HCT116 (cell line): ENCODE measurements around the gene TIMP3.

Experiments used
- EZH2 ChIP-seq: fragments of 200-600 bp; sonication (generic); IDR thresholded peaks from 2 replicates; pipeline ENCODE4 v1.6.1; 2017; ENCODE audit warnings: antibody characterized with exemption, mixed run types
- EZH2phosphoT487 ChIP-seq: fragments of 200-600 bp; IDR thresholded peaks from 2 replicates; pipeline ENCODE4 v1.6.1; 2018; ENCODE audit warnings: antibody characterized with exemption, borderline replicate concordance
- TCF7L2 ChIP-seq: IDR thresholded peaks from 2 replicates; pipeline ENCODE4 v1.7.0; 2011; ENCODE audit warnings: borderline replicate concordance, inconsistent platforms; ENCODE audit not compliant: insufficient read depth, insufficient read length; ENCODE audit errors: extremely low read depth
- ZNF274 ChIP-seq: fragments of 200-500 bp; sonication (Bioruptor generic); IDR thresholded peaks from 2 replicates; pipeline ENCODE4 v1.6.1; 2014; ENCODE audit warnings: mild to moderate bottlenecking, low read depth, low read length, inconsistent platforms
- TF ChIP-seq, protein P1 (sequence below), 3 experiments: fragments of 200-600 bp in 1 of 3; sonication (generic) in 1 of 3; IDR thresholded peaks in 2 of 3; conservative IDR thresholded peaks in 1 of 3; 2 replicates each; pipeline ENCODE4 v1.5.1; 2012 to 2017; ENCODE audit warnings: low read depth in 2 of 3, low read length in 2 of 3, antibody characterized with exemption in 1 of 3, borderline replicate concordance in 1 of 3, control low read depth in 1 of 3, mild to moderate bottlenecking in 1 of 3, mixed read lengths in 1 of 3, mixed run types in 1 of 3, moderate library complexity in 1 of 3; ENCODE audit not compliant: insufficient read depth in 1 of 3
- TF ChIP-seq, protein P2 (sequence below): IDR thresholded peaks from 2 replicates; pipeline ENCODE4 v1.6.1; 2012

DNA sequence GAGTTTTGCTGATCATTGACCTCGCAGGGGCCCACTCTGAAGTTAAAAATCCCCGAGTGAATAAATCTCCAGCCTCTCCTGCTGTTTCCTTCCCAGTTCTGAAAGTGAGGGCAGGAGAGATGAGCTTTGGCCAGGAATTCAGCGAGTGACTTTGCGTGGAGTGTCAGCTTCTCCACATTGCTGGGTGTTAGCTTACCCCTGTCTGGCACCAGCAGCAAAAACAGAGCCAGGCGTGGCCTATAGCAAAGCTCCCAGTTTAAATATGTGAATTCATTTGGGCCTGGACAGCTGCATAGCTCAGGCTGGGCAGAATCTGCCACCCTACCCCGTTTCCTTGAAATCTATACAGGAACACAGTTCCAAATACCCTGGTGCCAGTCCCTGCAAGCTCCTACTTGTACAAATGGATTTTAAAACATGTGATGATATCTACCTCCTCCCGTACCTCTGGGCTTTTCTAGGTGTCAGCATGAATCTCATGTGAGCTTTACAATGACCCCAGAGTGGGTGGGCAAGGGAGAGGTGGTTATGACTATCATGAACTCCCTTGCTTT is 25.6 kb downstream of the TIMP3 start:
- TF ChIP-seq ZNF274 (no peak), EZH2phosphoT487 (no peak), EZH2 (no peak), TCF7L2 (no peak)
- TF ChIP-seq, protein P1, sequence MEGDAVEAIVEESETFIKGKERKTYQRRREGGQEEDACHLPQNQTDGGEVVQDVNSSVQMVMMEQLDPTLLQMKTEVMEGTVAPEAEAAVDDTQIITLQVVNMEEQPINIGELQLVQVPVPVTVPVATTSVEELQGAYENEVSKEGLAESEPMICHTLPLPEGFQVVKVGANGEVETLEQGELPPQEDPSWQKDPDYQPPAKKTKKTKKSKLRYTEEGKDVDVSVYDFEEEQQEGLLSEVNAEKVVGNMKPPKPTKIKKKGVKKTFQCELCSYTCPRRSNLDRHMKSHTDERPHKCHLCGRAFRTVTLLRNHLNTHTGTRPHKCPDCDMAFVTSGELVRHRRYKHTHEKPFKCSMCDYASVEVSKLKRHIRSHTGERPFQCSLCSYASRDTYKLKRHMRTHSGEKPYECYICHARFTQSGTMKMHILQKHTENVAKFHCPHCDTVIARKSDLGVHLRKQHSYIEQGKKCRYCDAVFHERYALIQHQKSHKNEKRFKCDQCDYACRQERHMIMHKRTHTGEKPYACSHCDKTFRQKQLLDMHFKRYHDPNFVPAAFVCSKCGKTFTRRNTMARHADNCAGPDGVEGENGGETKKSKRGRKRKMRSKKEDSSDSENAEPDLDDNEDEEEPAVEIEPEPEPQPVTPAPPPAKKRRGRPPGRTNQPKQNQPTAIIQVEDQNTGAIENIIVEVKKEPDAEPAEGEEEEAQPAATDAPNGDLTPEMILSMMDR (IDR thresholded peaks at IDR 0.05 in 2 of 3, conservative IDR thresholded peaks at IDR 0.05 in 1 of 3; ENCODE audit: borderline replicate concordance in 1 of 3, insufficient read depth in 1 of 3, low read depth in 2 of 3, low read length in 2 of 3): no peak
- TF ChIP-seq, protein P2, sequence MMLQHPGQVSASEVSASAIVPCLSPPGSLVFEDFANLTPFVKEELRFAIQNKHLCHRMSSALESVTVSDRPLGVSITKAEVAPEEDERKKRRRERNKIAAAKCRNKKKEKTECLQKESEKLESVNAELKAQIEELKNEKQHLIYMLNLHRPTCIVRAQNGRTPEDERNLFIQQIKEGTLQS: no peak
